ENCODE data around the gene DENND2C. TPM values are rescaled to one million over a fixed set of nuclear protein-coding genes. Genes with fewer than 3 reads are reported as not detected.

DENND2C gene
- total and polyA plus RNA-seq, 4 donors, result 1.3 to 5.6 (median 3.4) TPM

DNA sequence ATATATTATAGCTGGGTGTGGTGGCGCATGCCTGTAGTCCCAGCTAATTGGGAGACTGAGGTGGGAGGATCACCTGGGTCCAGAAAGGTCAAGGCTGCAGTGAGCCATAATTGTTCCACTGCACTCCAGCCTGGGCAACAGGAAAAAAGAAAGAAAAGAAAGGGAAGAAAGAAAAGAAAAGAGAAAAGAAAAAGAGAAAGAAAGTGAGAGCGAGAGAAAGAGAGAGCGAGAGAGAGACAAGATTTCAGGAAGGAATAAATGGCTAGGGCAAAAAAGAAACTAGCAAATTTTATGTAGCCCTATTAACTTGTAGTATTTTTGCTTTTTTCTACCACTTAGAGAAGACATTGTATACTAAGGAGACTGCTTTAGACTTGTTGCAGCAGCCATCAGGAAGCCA, 40.5 kb upstream of the DENND2C start:
- H3K36me3 ChIP-seq (ENCODE audit: control insufficient read depth in 4 of 4, insufficient read depth in 3 of 4, low read depth in 1 of 4, low read length in 3 of 4), result peaks cover 11 to 62% (median 38%) of the 10 kb centered on the region in 4 donors
- peaks cover 0 to 2% (median under 1%) of the 10 kb centered on the region in 4 donors for H3K4me1 ChIP-seq (ENCODE audit: control insufficient read depth in 4 of 4, insufficient read depth in 4 of 4, low read length in 3 of 4)
- no peak overlapping the region for H3K9ac ChIP-seq (ENCODE audit: low read depth in 1 of 2, low read length in 2 of 2)
- TF ChIP-seq RXRA (IDR thresholded peaks at IDR 0.05), result no peak
- TF ChIP-seq GABPA (IDR thresholded peaks at IDR 0.05 in 1 of 2, conservative IDR thresholded peaks at IDR 0.05 in 1 of 2), result no peak
- TF ChIP-seq, protein P1, sequence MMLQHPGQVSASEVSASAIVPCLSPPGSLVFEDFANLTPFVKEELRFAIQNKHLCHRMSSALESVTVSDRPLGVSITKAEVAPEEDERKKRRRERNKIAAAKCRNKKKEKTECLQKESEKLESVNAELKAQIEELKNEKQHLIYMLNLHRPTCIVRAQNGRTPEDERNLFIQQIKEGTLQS (IDR thresholded peaks at IDR 0.05), result no peak
- no peak for TF ChIP-seq EGR1 (IDR thresholded peaks at IDR 0.05; ENCODE audit: low read depth in 2 of 2)
- TF ChIP-seq HNF4A (conservative IDR thresholded peaks at IDR 0.05), result no peak
- TF ChIP-seq RAD21 (IDR thresholded peaks at IDR 0.05), result no peak
- TF ChIP-seq, protein P2, sequence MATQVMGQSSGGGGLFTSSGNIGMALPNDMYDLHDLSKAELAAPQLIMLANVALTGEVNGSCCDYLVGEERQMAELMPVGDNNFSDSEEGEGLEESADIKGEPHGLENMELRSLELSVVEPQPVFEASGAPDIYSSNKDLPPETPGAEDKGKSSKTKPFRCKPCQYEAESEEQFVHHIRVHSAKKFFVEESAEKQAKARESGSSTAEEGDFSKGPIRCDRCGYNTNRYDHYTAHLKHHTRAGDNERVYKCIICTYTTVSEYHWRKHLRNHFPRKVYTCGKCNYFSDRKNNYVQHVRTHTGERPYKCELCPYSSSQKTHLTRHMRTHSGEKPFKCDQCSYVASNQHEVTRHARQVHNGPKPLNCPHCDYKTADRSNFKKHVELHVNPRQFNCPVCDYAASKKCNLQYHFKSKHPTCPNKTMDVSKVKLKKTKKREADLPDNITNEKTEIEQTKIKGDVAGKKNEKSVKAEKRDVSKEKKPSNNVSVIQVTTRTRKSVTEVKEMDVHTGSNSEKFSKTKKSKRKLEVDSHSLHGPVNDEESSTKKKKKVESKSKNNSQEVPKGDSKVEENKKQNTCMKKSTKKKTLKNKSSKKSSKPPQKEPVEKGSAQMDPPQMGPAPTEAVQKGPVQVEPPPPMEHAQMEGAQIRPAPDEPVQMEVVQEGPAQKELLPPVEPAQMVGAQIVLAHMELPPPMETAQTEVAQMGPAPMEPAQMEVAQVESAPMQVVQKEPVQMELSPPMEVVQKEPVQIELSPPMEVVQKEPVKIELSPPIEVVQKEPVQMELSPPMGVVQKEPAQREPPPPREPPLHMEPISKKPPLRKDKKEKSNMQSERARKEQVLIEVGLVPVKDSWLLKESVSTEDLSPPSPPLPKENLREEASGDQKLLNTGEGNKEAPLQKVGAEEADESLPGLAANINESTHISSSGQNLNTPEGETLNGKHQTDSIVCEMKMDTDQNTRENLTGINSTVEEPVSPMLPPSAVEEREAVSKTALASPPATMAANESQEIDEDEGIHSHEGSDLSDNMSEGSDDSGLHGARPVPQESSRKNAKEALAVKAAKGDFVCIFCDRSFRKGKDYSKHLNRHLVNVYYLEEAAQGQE (IDR thresholded peaks at IDR 0.05), result no peak
- TF ChIP-seq, protein P3, sequence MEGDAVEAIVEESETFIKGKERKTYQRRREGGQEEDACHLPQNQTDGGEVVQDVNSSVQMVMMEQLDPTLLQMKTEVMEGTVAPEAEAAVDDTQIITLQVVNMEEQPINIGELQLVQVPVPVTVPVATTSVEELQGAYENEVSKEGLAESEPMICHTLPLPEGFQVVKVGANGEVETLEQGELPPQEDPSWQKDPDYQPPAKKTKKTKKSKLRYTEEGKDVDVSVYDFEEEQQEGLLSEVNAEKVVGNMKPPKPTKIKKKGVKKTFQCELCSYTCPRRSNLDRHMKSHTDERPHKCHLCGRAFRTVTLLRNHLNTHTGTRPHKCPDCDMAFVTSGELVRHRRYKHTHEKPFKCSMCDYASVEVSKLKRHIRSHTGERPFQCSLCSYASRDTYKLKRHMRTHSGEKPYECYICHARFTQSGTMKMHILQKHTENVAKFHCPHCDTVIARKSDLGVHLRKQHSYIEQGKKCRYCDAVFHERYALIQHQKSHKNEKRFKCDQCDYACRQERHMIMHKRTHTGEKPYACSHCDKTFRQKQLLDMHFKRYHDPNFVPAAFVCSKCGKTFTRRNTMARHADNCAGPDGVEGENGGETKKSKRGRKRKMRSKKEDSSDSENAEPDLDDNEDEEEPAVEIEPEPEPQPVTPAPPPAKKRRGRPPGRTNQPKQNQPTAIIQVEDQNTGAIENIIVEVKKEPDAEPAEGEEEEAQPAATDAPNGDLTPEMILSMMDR (IDR thresholded peaks at IDR 0.05; ENCODE audit: low read depth, low read length, missing input control), result no peak
- TF ChIP-seq FOXA1 (IDR thresholded peaks at IDR 0.05), result no peak
- no peak for TF ChIP-seq HNF4G (IDR thresholded peaks at IDR 0.05)
- TF ChIP-seq JUND (IDR thresholded peaks at IDR 0.05), result no peak
- TF ChIP-seq TAF1 (conservative IDR thresholded peaks at IDR 0.05), result no peak
- no peak for TF ChIP-seq NR2F2 (IDR thresholded peaks at IDR 0.05)
- TF ChIP-seq YY1 (IDR thresholded peaks at IDR 0.05), result no peak
- TF ChIP-seq, protein P4, sequence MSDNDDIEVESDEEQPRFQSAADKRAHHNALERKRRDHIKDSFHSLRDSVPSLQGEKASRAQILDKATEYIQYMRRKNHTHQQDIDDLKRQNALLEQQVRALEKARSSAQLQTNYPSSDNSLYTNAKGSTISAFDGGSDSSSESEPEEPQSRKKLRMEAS (IDR thresholded peaks at IDR 0.05), result no peak
- WGBS, result 94% methylated on average over 3 of the region's 3 CpGs
- no peaks in the 10 kb centered on the region for H3K9me3 ChIP-seq (ENCODE audit: control insufficient read depth in 4 of 4, low read length in 3 of 4)
- no peak overlapping the region for H3K4me3 ChIP-seq (ENCODE audit: low read depth in 1 of 3, low read length in 3 of 3)
- no peak overlapping the region for H3K27ac ChIP-seq (ENCODE audit: low read depth in 1 of 2, low read length in 2 of 2)
- H3K27me3 ChIP-seq (ENCODE audit: control insufficient read depth in 4 of 4, insufficient read depth in 4 of 4, low read length in 3 of 4), result no peaks in the 10 kb centered on the region
- DNase-seq (ENCODE audit: low spot score), result no peak

DNA sequence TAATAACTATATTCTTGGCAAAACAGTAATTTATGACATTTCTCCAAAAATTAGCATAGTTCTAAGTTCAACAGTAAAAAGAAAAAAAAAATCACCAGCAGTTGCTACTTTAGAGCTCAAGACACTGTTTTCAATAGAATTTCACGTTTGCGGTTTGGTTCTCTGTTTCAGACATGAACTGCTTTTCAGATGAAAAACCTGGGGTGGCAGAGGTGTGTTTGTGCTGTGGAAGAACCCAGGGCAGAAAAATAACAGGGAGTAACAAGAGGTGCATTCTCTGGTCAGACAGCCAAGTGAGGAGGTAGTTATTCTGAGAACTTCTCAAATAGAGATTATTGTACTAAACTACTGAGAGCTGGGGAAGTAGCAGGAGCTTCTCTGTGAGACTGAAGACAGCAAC, 37.8 kb upstream of the DENND2C start:
- whole genome bisulfite sequencing, result 85% methylated on average over 2 of the region's 2 CpGs
- no peak for DNase-seq (ENCODE audit: low spot score)
- Histone ChIP-seq H3K4me1 (ENCODE audit: control insufficient read depth in 4 of 4, insufficient read depth in 4 of 4, low read length in 3 of 4) (no peaks in the 10 kb centered on the region), H3K27ac (ENCODE audit: low read depth in 1 of 2, low read length in 2 of 2) (no peak overlapping the region), H3K27me3 (ENCODE audit: control insufficient read depth in 4 of 4, insufficient read depth in 4 of 4, low read length in 3 of 4) (no peaks in the 10 kb centered on the region), H3K36me3 (ENCODE audit: control insufficient read depth in 4 of 4, insufficient read depth in 3 of 4, low read depth in 1 of 4, low read length in 3 of 4) (peaks cover 9 to 55% (median 34%) of the 10 kb centered on the region in 4 donors), H3K9ac (ENCODE audit: low read depth in 1 of 2, low read length in 2 of 2) (no peak overlapping the region), H3K9me3 (ENCODE audit: control insufficient read depth in 4 of 4, low read length in 3 of 4) (no peaks in the 10 kb centered on the region), H3K4me3 (ENCODE audit: low read depth in 1 of 3, low read length in 3 of 3) (no peak overlapping the region)
- TF ChIP-seq TAF1 (conservative IDR thresholded peaks at IDR 0.05) (no peak), EGR1 (IDR thresholded peaks at IDR 0.05; ENCODE audit: low read depth in 2 of 2) (no peak), GABPA (IDR thresholded peaks at IDR 0.05 in 1 of 2, conservative IDR thresholded peaks at IDR 0.05 in 1 of 2) (no peak), JUND (IDR thresholded peaks at IDR 0.05) (no peak), FOXA1 (IDR thresholded peaks at IDR 0.05) (no peak), YY1 (IDR thresholded peaks at IDR 0.05) (no peak), SP1 (IDR thresholded peaks at IDR 0.05) (no peak), HNF4G (IDR thresholded peaks at IDR 0.05) (no peak), RAD21 (IDR thresholded peaks at IDR 0.05) (no peak)
- TF ChIP-seq, protein P4 (IDR thresholded peaks at IDR 0.05), result no peak
- TF ChIP-seq, protein P5, sequence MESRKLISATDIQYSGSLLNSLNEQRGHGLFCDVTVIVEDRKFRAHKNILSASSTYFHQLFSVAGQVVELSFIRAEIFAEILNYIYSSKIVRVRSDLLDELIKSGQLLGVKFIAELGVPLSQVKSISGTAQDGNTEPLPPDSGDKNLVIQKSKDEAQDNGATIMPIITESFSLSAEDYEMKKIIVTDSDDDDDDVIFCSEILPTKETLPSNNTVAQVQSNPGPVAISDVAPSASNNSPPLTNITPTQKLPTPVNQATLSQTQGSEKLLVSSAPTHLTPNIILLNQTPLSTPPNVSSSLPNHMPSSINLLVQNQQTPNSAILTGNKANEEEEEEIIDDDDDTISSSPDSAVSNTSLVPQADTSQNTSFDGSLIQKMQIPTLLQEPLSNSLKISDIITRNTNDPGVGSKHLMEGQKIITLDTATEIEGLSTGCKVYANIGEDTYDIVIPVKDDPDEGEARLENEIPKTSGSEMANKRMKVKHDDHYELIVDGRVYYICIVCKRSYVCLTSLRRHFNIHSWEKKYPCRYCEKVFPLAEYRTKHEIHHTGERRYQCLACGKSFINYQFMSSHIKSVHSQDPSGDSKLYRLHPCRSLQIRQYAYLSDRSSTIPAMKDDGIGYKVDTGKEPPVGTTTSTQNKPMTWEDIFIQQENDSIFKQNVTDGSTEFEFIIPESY (IDR thresholded peaks at IDR 0.05), result no peak
- TF ChIP-seq, protein P3 (IDR thresholded peaks at IDR 0.05; ENCODE audit: low read depth, low read length, missing input control), result no peak
- TF ChIP-seq, protein P2 (IDR thresholded peaks at IDR 0.05), result no peak

Data from liver (tissue), 9 donors.